Measurements from ENCODE around the gene HOXB9.

- no peak for TF ChIP-seq EZH2 (optimal IDR thresholded peaks at IDR 0.05; ENCODE audit: low read depth, low read length)
- TF ChIP-seq CTCF (IDR thresholded peaks at IDR 0.05; ENCODE audit: low read length) = no peak
- TF ChIP-seq EZH2phosphoT487 (IDR thresholded peaks at IDR 0.05; ENCODE audit: low read length) = no peak
Measured at GRCh38 chr17:48604770-48605329, 21.3 kb downstream of the HOXB9 start, which contains the start of gene HOXB6.

Measured in MM.1S (cell line).